GM19025 (cell line): Measurements from ENCODE around the gene OLFM2.

Experiments
- ATAC-seq: cut with Tn5 transposase; IDR thresholded peaks from one replicate; pipeline ENCODE4 v1.9.1; 2021; ENCODE audit warnings: mild to moderate bottlenecking, low read depth, moderate library complexity; ENCODE audit not compliant: unreplicated experiment

OLFM2 gene

DNA sequence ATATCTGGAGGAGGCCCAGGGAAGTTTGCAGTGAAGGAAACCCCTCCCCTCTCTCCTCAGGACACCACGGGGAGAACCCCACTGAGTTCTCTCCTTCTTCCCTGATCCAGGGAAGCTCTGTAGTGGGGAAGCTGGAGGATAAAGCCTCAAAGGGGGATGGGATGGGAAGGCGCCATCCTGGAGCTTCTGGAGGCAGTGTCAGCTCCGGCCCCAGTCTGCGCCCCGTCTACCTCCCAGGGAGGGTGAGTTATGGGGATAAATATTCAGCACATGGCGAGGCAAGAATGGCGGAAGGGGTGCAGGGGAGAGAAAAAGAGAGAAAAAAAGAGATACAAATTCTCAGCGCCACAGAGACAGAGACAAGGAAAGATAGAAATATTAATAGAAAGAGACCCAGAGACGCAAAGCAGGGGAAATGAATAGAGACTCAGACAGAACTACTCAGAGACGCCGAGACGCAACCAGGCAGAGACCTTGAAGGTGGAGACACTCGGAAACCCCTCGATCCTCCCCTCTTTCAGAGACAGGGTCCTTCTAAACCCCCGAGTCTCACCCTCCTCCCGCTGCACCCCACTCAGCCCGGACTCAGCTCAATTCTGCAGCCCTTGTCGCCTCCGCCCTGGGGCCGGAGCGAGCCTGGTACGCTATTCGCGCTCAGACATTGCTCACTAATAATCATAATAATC lies 23.6 kb downstream of the OLFM2 start:
- no peak for ATAC-seq

- ATAC-seq, result no peak
Measured at GRCh38 chr19:9911524-9912185, 24.7 kb downstream of the OLFM2 start.

DNA sequence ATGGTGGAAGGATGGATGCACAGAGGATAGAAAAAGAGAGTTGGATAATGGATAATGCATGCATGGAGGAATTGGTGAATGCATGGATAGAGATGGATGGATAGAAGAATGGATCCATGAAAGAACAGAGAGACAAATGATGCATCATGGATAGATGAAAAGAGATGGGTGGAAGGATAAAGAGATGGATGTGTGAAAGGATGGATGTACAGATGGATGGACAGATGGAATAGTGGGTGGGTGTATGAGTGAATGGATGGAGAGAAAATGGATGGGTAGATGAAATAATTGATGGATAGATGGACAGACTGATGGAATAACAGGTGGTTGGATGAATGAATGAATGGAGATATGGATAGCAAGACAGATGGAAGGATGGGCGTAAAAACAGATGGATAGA lies 25.7 kb downstream of the OLFM2 start:
- ATAC-seq, result no peak

DNA sequence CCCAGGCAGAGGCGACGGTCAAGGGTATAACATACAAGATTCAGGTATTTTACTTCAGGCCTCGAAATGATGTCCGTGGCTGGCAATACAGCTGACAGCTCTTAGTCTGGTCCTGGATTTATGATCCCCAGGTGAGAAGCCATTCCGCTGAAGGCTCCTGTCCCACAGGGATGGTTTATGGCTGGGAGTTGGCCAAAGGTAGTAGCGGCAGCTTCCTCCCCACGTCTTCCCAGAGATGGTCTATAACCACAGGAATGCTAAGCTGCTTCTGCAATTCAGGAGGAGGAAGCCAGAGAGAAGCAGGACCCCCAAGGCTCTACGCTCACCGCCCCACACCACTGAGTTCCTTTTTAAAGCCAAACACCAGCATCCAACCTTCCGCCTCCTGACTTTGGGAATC lies 27.1 kb downstream of the OLFM2 start:
- ATAC-seq, result no peak

DNA sequence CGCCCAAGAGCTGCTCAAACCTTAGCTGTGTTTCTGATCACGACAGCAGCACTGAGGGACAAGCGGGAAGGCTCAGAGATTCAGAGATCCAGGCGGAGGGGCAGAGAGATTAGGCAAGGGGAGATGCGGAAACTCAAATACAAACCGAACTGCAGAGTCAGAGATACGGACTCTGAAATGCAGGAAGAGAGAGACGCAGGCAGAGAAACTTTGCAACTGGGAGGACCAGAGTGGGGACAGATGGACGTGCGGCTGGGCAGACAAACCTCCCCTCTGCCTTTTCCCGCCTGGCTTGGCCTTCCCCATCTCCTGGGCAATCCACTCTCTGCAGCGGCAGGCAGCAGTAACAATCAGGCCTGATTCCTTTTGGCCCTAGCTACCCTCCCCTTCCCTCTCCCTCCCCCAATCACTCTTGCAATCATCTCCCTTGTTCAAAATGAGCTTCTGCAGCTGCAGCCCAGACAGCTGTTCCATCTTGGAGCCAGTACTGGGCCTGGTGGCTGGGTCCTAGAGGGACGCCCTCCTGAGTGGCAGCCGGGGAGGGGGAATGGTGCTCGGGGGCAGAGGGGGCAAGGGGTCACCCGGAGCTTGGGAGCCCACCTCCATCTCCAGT lies 29.7 kb downstream of the OLFM2 start:
- ATAC-seq, result no peak

GRCh38 chr19:9903336-9903735 lies 33.0 kb downstream of the OLFM2 start:
- no peak for ATAC-seq

GRCh38 chr19:9901642-9902041 lies 34.7 kb downstream of the OLFM2 start:
- no peak for ATAC-seq

DNA sequence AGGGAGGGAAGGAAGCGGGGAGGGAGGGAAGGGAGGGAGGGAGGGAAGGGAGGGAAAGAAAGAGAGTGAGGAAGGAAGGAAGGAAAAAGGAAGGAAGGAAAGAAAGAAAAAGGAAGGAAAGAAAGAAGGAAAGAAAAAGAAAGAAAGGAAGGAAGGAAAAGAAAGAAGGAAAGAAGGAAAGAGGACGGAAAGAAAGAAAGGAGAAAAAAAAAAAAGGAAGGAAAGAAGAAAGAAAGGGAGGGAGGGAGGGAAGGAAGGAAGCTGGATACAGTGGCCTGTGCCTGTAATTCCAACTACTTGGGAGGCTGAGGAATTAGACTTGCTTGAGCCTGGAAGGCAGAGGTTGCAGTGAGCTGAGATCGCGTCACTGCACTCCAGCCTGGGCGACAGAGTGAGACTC lies 35.3 kb downstream of the OLFM2 start:
- no peak for ATAC-seq

DNA sequence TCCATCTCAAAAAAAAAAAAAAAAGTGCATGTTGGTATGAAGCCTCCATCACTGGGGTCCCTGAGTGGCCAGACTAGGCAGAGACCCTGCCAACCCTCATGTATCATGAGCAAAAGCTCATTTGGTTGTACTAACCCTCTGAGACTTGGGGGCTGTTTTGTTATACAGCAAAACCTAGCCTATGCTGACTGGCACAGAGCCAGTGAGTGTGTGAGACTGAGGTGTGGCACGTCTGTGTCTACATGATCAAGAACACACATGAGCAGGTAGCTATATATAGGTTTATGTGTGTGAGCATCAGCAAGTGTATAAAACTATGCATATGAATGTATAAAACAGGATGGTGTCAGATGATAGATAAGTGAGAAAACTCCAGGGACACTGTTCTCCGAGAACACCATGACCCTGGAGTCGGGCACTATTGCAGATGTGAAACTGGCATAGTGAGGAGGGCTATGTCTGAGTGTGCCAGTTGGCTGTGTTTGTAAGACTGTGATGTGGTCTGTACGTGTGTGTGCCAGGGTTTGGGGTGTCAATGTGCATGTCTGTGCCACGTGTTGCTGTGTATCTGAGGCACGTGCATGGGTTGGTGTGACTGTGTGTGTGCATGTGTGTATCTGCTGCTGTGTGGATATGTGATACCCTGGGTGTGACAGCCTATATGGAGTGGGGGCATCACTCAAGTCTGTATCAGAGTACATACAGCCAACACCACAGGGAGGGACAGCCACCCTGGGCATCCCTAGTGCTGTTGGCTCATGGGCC lies 44.5 kb downstream of the OLFM2 start:
- ATAC-seq, result no peak

DNA sequence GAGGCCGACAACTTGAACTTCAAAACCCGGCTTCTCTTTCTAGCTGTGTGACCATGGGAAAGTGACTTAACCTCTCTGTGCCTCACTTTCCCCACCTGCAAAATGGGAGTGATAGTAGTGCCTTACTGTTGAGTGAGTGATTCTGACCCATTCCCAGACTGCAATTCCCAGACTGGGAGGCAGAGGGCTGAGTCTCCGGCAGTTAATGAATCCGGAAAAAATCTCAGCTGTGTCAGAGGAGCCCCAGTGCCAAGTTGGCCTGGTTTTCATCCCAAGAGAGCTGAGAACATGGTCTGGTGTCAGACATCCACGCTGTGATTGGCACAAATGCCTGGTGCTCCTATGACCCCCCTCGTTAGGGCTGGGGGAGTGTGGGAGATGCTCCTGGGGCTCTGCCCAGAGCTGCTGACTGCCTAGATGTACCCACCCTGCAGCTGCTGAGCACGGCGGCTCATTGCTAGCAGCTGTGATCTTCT lies 51.2 kb downstream of the OLFM2 start:
- no peak for ATAC-seq

GRCh38 chr19:9883764-9884163 lies 52.6 kb downstream of the OLFM2 start:
- ATAC-seq, result no peak

- ATAC-seq, result no peak
Measured at GRCh38 chr19:9883231-9883758, 53.0 kb downstream of the OLFM2 start.

- no peak for ATAC-seq
Measured at GRCh38 chr19:9881720-9882119, 54.6 kb downstream of the OLFM2 start.

GRCh38 chr19:9878511-9879196 lies 57.7 kb downstream of the OLFM2 start:
- no peak for ATAC-seq

GRCh38 chr19:9877780-9878510 lies 58.4 kb downstream of the OLFM2 start:
- ATAC-seq, result no peak

DNA sequence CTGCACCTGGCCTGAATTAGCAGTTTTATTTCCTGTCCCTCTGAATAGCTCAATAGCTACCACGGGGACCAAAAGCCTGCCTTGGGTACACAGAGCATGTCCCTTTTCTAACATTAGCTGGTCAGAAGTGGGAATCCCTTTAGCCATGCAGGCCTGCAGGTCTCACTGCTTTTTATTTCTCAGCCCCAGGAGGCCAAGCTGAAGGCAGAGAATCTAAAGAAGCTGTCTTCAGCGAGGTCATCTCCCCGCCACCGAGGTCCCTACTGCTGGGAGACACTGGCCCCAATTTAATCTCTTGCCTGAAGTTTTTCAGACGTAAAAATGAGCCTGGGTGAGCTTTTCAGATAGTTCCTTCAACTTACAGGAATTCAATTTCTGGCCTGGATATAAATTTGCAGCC lies 60.5 kb downstream of the OLFM2 start:
- no peak for ATAC-seq

DNA sequence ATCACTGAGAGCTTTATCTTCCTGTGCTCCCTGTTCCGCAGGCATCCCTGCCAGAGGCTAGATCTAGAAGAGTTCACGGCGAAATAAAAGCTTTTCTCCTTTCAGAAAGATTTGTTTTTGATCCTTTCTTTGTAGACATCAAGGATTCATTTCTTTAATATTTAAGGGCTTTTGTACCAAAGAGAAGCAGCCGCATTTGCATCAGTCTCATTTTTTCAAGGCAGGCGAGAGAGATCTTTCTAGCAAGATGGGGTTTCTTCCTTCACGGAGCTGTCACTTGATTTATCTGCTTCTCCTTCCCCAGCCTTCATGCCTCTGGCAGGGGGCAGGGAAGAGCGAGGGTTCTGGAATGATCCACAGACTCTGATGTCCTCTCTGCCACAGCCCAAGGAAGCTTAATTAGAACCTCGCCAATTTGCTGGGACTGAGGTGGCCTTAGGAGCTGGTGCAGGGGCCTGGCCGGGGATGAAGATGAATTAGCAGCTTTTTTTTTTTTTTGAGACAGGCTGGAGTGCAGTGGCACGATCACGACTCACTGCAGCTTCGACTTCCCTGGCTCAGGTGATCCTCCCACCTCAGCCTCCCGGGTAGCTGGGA lies 61.2 kb downstream of the OLFM2 start:
- no peak for ATAC-seq

DNA sequence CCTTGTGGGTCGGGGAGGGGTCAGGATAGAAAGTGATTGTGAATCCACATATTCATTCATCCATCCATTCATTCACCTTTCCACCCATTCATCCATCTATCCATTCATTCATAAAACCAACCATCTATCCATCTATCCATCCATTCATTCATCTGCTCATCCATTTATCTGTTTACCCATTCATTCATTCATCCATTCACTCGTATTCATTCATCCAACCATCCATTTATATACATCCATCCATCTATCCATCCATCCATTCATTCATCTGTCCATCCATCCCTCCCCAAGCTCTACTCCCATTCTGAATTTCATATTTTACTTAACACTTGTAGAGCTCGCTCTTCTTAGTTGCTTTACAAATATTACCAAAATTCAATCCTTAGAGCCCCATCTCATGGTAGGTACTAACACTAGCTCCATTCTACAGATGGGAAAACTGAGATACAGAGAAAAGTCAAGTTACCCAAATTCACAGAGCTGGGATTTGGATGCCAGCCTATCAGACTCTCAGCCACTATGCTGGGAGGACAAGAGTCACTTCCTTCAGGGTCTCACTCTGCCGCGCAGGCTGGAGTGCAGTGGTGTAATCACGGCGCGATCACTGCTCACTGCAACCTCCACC lies 63.6 kb downstream of the OLFM2 start:
- ATAC-seq, result no peak
